Osteoblast (primary cell): Measurements from ENCODE around the gene CCNI. TPM values are rescaled to one million over a fixed set of nuclear protein-coding genes. Genes with fewer than 3 reads are reported as not detected.
A peak's percentile ranks its signal among the peaks of the same experiment; 100 is the strongest.
"Not testable (repeated sequence)": the region's sequence is repeated elsewhere in the genome, so short reads cannot be mapped to it uniquely, and the experiment has no call there.

Source experiments
- DNase-seq: peaks from one replicate; pipeline ENCODE4 v3.0.0; 2011; ENCODE audit warnings: low spot score, mixed read lengths; ENCODE audit not compliant: insufficient read length; ENCODE audit errors: missing footprints
- H2AFZ ChIP-seq: 2 replicates; pipeline ENCODE4 v1.6.0; 2011; ENCODE audit warnings: mild to moderate bottlenecking, low read length
- H3K27ac ChIP-seq: 2 replicates; pipeline ENCODE4 v1.5.1; 2011; ENCODE audit warnings: mild to moderate bottlenecking, low read depth, low read length, moderate library complexity
- H3K27me3 ChIP-seq: 2 replicates; pipeline ENCODE4 v1.6.0; 2012; ENCODE audit warnings: mild to moderate bottlenecking, control low read depth, inconsistent platforms, low read length, moderate library complexity; ENCODE audit not compliant: insufficient read depth
- H3K36me3 ChIP-seq: 2 replicates; pipeline ENCODE4 v1.5.1; 2011; ENCODE audit warnings: mild to moderate bottlenecking, low read length, control low read depth, moderate library complexity; ENCODE audit not compliant: insufficient read depth
- H3K4me1 ChIP-seq: 2 replicates; pipeline ENCODE4 v1.5.1; 2011; ENCODE audit warnings: mild to moderate bottlenecking, low read length, control low read depth, moderate library complexity; ENCODE audit not compliant: insufficient read depth
- H3K4me2 ChIP-seq: 2 replicates; pipeline ENCODE4 v1.6.0; 2011; ENCODE audit warnings: mild to moderate bottlenecking, low read length; ENCODE audit not compliant: insufficient read depth
- H3K4me3 ChIP-seq: fragments of 200-600 bp; sonication (generic); 3 replicates; pipeline ENCODE4 v1.5.1; 2012; ENCODE audit warnings: mild to moderate bottlenecking, low read length, inconsistent platforms; ENCODE audit not compliant: insufficient read depth
- H3K79me2 ChIP-seq: 2 replicates; pipeline ENCODE4 v1.6.0; 2012; ENCODE audit warnings: mild to moderate bottlenecking, low read length, control low read depth, inconsistent platforms; ENCODE audit not compliant: insufficient read depth
- H3K9me3 ChIP-seq: 2 replicates; pipeline ENCODE4 v1.5.1; 2011; ENCODE audit warnings: low read depth, low read length, control low read depth
- H4K20me1 ChIP-seq: 2 replicates; pipeline ENCODE4 v1.6.0; 2012; ENCODE audit warnings: mild to moderate bottlenecking, low read length, control low read depth; ENCODE audit not compliant: insufficient read depth
- CTCF ChIP-seq: IDR thresholded peaks from 2 replicates; pipeline ENCODE4 v1.5.1; 2011; ENCODE audit warnings: mild to moderate bottlenecking, low read depth, low read length, moderate library complexity; ENCODE audit errors: extremely low read depth
- total RNA-seq: library from RNA; depleted of rRNA; stranded (reverse); fragments of >200 nt; gene quantifications from 2 replicates; pipeline ENCODE4 v1.2.3, GENCODE V29; 2012

CCNI gene
- total RNA-seq, 1 donor, result 229 TPM

DNA sequence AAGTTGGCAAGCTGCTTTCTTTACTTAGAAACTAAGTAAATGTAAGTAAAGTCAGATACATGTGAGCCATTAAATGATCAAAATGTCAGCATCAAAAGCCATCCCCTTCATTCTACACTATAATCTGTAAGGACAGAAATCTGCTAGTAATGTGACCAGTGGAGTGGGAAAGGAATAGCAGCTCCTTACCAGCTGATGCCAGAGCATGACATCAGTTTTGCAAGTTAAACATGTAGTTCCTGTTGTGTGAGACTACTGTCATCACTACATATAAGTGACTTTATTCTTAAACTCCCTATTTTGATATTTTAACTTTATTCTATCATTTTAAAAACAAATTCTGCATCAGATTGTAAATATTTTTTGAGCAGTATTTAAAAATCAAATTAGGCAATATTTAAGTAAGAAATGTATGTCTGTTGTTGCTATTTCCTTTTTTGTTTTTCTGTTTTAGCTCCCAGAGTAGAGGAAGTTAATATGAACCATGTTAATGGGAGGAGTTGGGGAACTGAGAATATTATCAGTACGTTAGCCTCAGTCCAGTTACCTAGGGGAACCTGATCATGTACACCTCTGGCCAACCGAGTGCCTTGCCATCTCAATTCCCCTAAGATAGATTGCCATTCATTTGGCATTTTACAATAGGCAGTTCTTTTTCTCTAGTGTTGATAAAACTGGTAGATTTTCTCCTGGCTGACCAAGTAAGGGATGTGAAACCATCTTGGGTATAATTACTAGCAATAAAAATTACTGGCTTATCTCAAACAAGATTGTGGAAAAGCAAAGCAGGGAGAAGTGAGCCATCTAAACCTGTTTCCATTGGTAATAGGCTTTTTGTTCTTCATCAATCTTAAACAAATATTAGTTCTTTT lies 34.7 kb downstream of the CCNI start:
- Histone ChIP-seq H3K9me3 (no peaks in the 10 kb centered on the region), H3K79me2 (no peaks in the 10 kb centered on the region), H3K36me3 (peaks cover 34% of the 10 kb centered on the region), H3K4me3 (no peak overlapping the region), H2AFZ (no peak overlapping the region), H3K27me3 (no peaks in the 10 kb centered on the region), H4K20me1 (no peaks in the 10 kb centered on the region), H3K27ac (peak overlapping the region; percentile 31), H3K4me1 (peaks cover 53% of the 10 kb centered on the region), H3K4me2 (no peak overlapping the region)
- TF ChIP-seq CTCF, result no peak
- DNase-seq, result no peak

DNA sequence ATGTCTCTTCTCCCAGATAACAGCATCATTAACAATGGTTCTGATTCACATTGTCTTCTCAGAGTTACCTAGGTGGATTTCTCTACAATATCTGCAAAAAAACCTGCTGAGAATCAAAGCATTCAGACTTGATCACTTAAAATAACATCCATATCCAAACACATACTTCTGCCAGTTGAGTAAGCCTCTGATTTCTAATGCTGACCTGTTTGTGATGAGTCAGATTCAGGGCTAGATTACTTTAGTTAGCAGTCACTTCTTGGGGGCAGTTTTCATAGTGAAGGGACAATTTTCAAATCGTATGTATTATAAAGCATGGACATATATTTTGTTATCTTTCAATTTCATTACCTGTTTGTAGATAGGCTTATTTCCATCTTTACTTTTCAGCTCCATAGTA lies 35.5 kb downstream of the CCNI start:
- Histone ChIP-seq H3K4me3 (no peak overlapping the region), H4K20me1 (no peaks in the 10 kb centered on the region), H3K27ac (peak overlapping the region; percentile 31), H3K36me3 (peaks cover 37% of the 10 kb centered on the region), H2AFZ (no peak overlapping the region), H3K9me3 (no peaks in the 10 kb centered on the region), H3K4me1 (peaks cover 61% of the 10 kb centered on the region), H3K27me3 (no peaks in the 10 kb centered on the region), H3K79me2 (no peaks in the 10 kb centered on the region), H3K4me2 (no peak overlapping the region)
- TF ChIP-seq CTCF, result no peak
- DNase-seq, result no peak

- no peak for TF ChIP-seq CTCF
- Histone ChIP-seq H3K79me2 (no peaks in the 10 kb centered on the region), H3K9me3 (no peaks in the 10 kb centered on the region), H3K4me1 (peaks cover 66% of the 10 kb centered on the region), H3K4me2 (no peak overlapping the region), H3K36me3 (peaks cover 41% of the 10 kb centered on the region), H4K20me1 (no peaks in the 10 kb centered on the region), H3K4me3 (no peak overlapping the region), H3K27me3 (no peaks in the 10 kb centered on the region), H3K27ac (peak overlapping the region; percentile 31), H2AFZ (no peak overlapping the region)
- DNase-seq, result no peak
Observed at GRCh38 chr4:77039796-77040195, 36.0 kb downstream of the CCNI start.

- no peak for DNase-seq
- no peak overlapping the region for H3K4me3 ChIP-seq
- H3K27ac ChIP-seq, result peak overlapping the region; percentile 83
- no peaks in the 10 kb centered on the region for H3K27me3 ChIP-seq
- H3K9me3 ChIP-seq, result no peaks in the 10 kb centered on the region
- H2AFZ ChIP-seq, result no peak overlapping the region
- peaks cover 55% of the 10 kb centered on the region for H3K4me1 ChIP-seq
- no peaks in the 10 kb centered on the region for H4K20me1 ChIP-seq
- TF ChIP-seq CTCF, result no peak
- peaks cover 62% of the 10 kb centered on the region for H3K36me3 ChIP-seq
- no peaks in the 10 kb centered on the region for H3K79me2 ChIP-seq
- H3K4me2 ChIP-seq, result no peak overlapping the region
Observed at GRCh38 chr4:77037736-77038135, 38.1 kb downstream of the CCNI start.

DNA sequence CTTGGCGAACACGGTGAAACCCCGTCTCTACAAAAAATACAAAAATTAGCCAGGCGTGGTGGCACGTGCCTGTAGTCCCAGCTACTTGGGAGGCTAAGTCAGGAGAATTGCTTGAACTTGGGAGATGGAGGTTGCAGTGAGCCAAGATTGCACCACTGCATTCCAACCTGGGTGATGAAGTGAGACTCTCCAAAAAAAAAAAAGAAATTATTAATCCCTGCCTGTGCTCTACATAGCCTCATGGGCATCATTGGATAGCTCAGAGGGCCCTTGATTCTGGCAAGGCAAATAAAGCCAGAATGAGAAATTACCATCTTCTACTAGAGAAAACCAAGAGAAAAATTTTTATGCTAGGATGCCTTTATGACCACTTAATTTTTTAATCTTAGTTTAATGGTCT lies 38.6 kb downstream of the CCNI start:
- Histone ChIP-seq H3K4me1 (peaks cover 55% of the 10 kb centered on the region), H3K27ac (peak overlapping the region; percentile 83), H3K36me3 (peaks cover 68% of the 10 kb centered on the region)
- not testable (repeated sequence) for H3K9me3 ChIP-seq, H4K20me1 ChIP-seq, H3K4me2 ChIP-seq, H3K4me3 ChIP-seq, H3K27me3 ChIP-seq, DNase-seq, H2AFZ ChIP-seq, H3K79me2 ChIP-seq
